Mucosa of gallbladder (tissue), 1 donor: ENCODE results near the gene UBAC1. TPM values are rescaled to one million over a fixed set of nuclear protein-coding genes. Genes with fewer than 3 reads are reported as not detected.

Experiments used
- DNase-seq: peaks from one replicate; pipeline ENCODE4 v3.0.0-alpha.2; 2020; ENCODE audit warnings: low spot score
- total RNA-seq: library from RNA; stranded (reverse); gene quantifications from one replicate; pipeline ENCODE4 v1.2.1, GENCODE V29; 2021
- donor health status: DM: no; HTN: no; CAD: no.

UBAC1 gene
- total RNA-seq, 1 donor from 2014 or later, result 35.0 TPM

DNA sequence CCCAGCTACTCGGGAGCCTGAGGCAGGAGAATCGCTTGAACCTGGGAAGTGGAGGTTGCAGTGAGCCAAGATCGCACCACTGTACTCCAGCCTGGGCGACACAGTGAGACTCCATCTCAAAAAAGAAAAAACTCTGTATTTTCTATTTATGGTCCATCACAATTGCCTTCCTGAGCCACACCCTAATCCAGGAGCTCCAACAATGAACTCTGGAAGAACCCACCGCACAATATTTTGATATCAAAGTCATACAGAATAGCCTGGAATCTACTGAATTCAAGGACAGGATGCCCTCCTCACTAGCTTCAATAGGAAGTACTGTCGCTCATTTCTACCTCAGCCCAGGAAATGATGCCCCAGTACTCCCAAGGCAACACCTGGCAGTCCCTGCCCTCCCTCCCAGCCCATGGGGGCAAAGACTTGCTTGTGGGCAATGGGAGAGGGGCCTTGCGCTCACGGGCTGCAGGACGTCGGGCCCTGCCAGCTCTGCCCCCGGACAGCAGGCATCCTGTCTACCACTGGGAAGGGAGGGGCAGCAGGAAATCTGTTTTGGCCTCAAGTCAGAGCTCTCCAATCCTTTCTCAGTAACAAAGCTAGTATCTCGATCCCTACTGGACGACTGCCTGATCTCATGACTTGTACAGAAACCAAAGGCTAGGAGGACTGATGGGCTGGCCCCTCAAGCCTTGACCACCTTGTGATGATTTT lies 19.7 kb downstream of the UBAC1 start:
- DNase-seq, result no peak

DNA sequence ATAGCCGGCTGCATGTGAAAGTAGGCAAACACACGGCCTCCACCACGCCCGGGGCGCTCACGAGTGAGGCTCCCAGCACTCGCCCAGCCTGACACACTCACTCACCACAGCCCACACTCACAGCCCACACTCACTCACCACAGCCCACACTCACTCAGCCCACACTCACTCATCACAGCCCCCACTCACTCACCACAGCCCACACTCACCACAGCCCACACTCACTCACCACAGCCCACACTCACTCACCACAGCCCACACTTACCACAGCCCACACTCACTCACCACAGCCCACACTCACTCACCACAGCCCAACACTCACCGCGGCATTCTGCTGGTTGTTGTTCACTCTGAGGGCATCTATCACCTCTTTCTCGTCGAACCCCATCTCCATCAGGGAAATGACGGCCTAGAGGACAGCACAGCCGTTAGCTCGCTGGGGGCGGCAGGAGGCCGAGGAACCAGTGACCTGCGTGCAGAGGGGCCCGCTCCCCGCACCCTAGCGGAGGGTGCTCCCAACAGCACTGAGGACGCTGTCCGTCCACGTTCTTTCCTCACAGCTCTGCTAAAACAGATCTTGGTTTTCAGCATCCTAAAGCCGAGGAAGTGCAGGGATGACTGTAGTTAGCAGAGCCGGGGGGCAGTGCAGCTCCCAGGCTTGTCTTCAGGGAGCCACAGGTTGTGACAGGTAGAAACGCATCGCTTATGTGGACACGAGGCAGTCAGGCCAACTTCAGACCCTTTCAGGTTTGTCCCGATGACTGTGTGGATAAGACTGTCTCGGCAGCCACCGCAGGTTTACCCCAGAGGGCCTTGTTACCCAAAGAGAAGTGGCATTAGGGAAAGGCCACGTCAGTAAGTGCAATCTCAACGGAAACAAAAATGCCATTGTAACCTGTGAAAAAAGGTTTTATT lies 21.6 kb downstream of the UBAC1 start:
- DNase-seq, result no peak

DNA sequence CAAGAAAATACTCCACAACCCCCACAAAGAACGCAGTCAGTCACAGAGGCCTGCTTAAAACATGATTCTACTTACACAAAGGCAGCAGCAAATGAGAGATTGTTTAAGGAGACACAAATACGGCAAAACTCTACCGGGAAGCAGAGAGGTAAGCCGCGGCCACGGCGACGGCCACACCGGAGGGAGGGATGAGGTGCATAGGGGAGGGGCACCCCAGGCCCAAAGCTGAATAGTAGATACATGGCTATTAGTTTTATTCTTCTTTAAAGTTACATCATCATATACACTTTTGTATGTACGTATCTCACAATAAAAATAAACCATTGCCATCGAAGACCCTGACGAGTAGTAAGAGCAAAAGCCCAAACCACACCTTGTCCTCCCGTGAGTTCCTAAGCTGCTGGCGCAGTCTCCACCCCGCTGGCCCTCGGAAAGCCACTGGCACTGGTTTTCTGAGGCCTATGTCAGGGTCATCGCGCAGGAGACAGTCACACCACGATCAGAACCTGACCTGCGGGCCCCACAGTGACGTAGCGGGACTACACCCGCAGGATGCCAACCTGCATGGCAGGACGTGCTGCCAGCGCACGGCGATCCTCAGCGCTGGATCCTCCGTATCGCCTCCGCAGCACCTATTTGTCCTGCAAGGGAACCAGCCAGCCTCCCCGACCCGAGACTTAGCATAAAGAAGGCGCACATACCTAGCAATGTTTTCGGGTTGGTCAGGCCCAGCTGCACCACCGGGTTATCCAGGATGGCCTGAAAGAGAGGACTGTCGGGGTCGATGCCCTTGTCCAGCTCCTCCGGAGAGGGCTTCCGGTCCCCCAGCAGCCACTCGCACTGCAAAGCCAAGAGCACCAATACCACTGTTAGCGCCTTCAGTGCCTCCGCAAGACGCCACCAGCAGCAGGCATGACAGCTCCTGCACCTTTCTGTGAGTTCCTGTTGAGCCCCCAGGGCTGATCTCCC lies 23.4 kb downstream of the UBAC1 start:
- DNase-seq, result no peak

DNA sequence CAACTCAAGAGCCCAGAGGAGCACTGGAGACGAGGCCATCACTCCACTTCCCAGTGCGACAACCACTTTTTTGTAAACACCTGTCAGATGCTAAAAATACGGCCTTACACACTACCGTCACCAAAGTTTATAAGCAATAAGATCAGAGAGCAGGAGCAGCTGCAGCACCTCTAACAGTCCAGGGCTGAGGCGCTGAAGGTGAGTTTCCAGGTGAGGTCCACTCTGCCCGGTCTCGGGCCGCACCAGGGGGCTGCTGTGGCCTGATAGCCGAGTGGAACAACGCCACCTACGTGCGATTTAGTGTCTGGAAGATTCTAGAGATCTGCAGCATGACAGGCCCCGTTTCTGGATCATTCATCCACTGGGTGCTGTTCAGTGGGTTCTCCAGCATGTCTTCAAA lies 28.1 kb downstream of the UBAC1 start:
- DNase-seq, result no peak

DNA sequence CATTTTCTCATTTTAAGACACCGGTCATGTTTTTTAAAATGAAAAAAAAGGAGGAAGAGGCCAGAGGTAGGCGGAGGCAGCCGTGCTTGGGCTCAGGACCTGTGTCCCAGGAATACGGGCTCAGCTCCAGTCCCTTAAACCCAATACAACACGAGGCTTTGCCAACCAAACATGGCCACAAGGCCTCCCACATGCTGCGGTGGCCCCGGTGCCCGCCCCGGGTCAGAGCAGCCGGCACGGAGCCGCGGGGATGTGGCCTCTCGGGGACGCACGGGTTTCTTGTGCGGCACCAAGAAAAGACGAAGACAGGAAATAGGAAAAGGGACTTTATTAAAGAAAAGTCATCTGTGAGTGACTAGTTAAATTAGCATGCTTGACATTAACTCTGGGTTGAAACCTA lies 28.5 kb downstream of the UBAC1 start:
- DNase-seq, result no peak

DNA sequence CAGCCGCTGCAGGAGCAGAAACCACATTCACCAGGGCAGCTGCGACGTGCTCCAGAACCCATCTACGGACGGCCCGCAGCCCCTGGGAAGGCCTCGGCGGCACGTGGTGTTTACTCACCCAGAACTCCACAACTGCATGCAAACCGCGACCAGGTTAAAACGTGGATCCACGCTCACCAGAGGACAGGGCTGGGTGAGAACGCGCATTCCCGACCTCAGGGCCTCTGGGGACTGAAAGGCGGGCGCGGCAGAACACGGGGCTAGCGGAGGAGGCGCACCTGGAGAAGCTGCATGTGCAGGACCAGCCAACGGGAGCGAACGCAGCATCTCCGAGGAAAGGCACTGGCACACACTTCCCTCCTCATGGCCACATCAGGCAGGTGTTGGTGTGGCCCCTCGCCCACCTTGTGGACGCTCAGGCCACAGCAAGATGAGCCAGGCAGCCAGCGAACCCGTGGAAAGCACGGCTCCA lies 29.8 kb downstream of the UBAC1 start:
- DNase-seq, result no peak

DNA sequence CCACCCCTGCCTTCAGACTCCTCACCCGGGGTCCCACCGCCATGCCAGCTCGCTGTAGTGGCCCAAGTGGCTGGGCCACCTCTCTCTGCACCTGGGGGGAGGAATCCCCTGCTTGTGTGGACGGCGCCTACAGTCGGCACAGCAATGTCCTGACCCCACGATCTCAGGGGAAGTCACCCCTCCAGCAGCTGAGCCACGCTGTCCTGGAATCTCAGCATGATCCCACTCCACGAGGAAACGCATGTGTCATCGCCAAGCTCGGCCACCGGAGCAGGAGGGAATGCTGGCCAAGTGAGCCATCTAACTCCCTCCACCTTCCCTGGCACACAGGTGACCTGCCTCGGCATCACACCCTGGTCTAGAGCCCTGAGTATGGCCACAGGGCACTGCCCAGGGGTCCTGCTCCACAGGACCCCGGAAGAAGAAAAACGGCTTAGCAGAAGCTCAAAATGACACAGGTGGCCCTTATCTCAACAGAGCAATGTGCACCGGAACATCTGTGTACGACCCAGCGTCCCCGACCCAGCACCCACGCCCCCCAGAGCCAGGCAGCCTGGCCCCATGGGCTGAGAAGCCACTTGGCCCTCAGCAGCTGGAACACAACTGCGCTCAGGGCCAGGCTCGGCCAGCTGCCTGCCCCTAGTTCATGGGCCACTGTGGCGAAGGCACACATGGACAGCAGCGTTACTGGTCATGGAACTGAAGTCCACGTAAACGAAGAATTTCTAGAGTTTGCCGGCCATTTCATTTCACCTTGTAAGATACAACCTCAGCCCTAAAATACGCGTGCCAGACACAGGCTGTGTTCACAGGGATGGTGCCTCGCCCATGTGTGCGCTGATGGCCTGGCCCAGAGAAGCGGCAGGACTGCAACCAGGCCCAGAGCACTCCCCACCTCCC lies 30.5 kb downstream of the UBAC1 start:
- DNase-seq, result no peak

DNA sequence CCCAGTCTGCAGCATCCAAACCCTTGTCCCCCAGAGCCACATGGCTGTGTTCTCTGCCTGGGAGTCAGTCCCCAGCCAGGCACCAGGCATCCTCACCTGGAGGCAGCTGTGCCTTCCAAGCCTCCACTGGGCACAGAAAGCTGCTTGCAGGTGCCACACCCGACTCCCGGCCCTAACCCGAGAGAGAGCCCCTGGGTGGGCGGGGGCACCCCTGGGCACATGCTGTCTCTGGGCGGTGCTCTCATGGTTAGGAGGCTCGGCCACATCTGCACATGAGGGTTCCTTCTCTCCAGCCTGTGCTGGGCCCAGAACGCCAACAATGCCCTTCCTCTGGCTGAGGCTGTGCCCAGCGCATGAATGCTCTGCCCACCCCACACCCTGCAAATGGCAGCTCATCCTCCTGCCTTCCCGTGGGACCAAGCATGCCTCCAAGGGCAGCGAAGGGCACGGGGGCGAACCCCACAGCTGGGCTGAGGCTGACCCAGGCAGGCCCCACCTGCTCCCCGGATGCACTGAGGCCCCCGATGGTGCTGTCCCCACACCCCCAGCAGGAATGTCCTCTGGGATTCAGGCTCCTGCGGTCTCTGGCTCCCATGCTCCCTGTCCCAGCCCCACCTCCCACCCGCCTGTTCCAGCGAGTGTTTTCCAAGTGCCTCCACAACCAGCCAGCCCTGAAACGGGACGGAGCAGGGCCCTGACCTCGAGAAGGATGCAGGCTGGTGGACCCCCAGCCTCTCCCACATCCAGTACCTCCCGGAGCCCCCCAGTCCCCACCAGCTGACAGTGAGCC lies 31.3 kb downstream of the UBAC1 start:
- DNase-seq, result no peak

DNA sequence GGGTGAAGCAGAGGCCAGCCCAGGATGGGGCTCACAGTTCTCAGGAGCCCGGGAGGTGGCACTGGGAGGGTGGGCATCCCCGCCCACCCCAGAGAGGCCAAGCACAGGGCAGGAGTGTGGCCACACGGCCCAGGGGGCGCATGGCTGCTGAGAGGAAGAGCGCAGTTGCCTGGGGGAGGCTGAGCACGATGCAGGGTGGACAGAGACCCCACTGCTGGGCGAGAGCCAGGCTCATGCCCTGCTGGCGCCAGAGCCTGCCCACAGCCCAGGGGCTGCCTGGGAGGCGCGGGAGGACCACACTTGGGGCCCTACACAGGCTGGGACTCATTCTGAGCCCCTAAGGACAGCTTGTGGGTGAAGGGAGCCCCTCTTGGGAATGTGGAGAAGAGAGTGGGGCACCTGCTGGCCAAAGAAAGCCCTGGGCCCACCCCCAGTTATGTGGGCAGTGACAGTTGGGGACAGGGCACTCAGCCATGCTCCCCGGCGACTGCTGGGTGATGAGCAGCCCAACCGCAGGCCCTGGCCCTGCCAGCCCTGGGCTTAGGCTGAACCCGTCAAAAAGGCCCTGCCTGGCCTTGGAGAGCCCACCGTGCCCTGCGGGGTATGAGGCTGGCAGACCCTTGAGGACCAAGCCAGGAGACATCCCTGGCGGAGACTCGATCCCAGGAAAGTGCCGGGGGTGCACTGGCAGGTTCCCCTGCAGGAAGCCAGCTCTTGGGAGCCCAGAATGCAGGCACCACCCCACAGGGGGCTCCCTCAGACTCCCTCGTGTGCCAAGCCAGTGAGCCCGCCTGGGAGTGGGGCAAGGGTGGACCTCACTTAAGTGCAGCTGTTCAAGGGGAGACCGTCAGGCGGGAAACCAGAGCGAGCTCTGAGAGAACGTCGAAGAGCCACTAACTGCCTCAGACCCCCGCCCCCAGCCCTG lies 32.2 kb downstream of the UBAC1 start:
- no peak for DNase-seq

DNA sequence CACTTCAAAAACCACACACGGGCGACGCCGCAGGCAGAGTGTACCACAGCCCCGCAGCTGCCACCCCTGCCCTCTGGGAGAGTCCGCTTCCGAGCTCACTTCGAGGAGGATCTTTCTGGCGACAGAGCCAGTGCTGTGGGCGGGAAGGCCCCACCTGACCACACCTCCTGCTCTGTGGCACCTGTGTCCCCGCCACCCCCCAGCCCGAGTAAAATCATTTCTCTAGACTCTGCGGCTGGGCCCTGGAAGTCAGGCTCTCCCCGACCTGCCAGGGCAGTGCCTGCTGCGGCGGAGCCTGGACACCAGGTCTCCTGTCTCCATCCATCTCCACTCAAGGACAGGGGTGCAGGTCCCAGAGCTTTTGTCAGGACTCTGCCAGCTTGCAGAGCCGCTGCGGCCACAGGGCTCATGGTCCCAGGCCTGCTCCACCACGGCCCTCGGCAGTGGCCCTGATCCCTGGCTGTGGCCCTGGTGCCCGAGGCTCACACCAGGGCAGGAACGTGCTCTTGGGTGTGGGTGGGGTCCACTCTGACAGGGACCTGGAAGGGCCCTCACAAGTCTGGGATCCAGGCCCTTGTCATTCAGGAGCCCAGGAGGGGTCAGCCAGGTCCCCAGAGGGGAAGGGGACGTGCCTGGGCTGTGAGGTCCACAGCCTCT lies 33.0 kb downstream of the UBAC1 start:
- DNase-seq, result no peak

DNA sequence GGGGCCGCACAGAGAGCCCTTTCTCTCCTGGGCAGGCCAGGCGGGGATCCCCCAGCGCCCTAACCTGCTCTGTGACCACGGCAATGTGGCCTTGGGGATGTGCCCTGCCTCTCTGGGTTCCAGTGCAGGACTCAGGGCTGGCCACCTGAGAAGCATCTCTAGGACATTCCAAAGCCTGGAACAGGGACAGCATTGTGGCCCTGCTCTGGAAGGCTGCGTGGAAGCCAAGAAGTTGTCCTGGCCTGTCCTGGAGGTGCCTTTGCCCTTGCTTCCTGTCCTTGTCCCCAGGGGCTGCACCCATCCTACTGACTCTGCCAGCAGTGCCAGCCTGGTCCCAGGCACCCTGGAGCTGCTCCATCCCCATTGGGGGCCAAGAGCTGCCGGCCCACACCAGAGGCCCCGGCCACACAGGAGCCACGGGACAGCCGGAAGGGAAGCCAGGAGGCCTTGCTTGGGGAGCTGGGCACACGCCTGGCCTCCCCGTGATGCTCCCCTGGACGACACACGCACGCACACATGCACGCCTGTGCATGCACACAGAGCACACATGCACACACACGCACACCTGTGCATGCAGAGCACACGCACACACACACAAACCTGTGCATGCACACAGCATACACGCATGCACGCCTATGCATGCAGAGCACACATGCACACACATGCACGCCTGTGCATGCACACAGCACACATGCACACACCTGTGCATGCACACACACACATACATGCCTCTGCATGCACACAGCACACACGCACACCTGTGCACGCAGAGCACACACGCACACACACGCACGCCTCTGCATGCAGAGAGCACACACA lies 33.8 kb downstream of the UBAC1 start:
- DNase-seq, result no peak

DNA sequence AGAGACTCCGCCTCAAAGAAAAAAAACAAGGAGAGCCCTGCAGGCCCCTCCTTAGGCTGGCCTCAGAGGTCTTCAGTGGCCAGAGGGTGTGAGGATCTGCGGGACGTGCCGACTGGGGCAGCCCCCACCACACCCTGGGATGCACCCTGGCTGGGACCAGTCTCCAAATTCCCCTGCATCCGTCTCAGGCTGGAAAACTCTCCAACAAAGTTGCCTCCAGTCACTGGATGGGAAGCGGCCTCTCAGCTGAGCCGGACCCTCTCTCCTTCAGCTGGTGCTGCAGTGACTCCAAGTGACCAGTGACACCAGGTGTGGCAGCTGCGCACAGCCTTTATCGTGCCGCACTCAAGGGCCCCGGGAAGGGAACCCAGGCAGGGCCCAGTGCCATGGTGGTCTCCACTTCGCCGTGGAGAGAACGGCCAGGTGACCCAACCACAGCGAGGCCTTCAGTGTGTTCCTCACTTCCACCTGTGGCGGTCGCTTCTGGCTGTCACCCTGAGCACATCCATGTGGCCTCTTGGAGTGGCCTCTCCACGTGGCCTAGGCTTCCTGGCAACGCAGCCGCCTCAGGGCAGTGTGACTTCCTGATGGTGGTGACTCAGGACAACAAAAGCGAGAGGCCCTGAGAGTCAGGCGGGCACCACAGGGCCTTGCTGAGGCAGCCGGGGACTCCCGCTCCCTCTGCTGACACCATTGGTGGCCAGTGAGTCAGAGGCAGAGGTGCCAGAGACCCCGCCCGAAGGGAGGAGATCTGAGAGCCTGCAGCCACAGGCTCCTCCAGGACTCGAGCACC lies 34.6 kb downstream of the UBAC1 start:
- DNase-seq, result peak; percentile 22

DNA sequence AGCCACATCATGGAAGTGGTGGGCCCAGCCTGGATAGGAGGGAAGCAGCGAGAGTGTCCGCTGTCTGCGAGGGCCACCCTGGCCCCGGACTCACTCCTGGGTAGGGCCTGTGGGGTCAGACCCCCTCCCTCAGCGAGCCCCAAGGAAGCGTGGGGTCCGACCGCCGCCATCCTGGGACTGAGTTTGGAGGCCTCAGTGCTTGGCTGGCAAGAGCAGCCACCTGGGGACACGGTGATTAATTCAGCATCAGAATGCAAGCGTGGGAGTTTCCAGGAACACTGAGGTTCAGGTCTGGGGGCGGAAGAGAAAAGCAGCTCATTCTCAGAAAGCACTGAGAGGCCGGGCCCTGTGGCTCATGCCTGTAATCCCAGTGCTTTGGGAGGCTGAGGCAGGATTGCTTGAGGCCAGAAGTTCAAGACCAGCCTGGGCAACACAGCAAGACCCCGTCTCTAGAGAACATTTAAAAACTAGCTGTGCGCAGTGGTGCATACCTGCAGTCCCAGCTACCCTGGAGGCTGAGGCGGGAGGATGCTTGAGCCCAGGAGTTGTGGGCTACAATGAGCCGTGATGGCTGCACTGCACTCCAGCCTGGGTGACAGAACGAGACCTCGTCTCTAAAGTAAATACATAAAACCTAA lies 35.6 kb downstream of the UBAC1 start:
- DNase-seq, result no peak

DNA sequence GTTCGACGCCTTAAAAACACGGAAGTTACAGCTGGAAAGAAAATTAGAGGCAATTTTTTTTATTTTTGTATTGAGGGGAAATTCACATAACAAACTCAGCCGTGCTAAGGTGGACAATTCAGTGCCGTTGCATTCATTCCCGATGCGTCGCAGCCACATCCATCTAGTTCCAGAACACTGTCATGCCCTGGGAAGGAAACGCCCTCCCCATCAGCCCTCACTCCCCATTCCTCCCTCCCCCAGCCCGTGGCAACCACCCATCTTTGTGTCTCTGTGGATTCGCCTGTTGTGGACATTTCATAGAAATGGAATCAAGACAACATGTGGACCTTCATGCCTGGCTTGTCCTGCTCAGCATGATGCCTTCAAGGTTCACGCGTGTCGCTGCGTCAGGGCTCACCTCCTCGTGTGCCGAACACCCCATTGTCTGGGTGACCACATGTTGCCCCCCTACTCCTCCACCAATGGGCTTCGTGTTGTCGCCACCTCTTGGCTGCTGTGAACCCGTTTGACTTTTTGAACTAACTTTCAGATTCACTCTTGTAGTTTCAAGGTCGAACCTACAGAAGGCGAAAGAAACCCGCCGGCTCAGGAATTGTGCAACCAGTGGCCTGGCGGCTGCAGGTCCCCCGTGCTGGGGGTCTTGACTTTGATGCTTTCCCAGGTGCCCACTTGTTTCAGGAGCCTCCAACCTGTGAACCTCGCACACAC lies 36.4 kb downstream of the UBAC1 start:
- DNase-seq, result no peak

DNA sequence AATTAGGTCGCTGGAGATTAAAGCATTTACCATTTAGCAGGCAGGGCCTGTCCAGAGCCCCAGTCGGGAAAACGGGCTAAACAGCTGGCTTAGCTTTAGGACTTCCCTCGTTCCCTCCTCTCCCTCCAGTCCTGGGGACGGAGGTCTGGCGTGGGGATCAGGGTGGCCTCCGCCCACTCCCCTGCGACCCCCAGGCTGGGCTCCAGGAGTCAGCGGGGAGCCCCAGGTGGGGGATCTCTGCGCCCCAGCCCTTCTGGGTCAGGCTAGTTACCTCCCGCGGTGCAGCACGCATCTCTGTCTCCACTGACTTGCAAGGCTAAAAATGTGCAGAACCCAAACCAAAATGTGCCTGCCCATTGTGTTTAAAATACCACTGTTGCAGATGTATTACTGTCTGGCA lies 37.7 kb downstream of the UBAC1 start:
- no peak for DNase-seq
